Naive thymus-derived CD4-positive, alpha-beta T cell (primary cell): ENCODE results near the gene RFFL. TPM values are rescaled to one million over a fixed set of nuclear protein-coding genes. Genes with fewer than 3 reads are reported as not detected.
"Not testable (repeated sequence)": the region's sequence is repeated elsewhere in the genome, so short reads cannot be mapped to it uniquely, and the experiment has no call there.

Source experiments
- ATAC-seq: fragments of 150-1000 bp; cut with Tn5 transposase; 2 replicates; pipeline ENCODE4 v1.10.0; 2021; ENCODE audit warnings: mild to moderate bottlenecking, moderate library complexity
- CTCF ChIA-PET: fragments of 350-600 bp; sonication (Branson Sonifier 250); formaldehyde crosslinking; loops from one replicate; lab custom pipeline; 2021; ENCODE audit warnings: antibody characterized with exemption; lab: Charles Lee
- POLR2A ChIA-PET: fragments of 350-600 bp; sonication (Branson Sonifier 250); formaldehyde crosslinking; loops from one replicate; lab custom pipeline; 2021; ENCODE audit warnings: antibody characterized with exemption, inconsistent platforms; lab: Charles Lee
- DNase-seq, 9 donors: peaks; one replicate each; pipeline versions ENCODE4 v3.0.0 to v3.0.0-alpha.2; 2020 to 2022; ENCODE audit warnings: mixed read lengths in 1 of 9
- H3K27ac ChIP-seq: one replicate; pipeline ENCODE4 v1.7.0; 2013; ENCODE audit warnings: mild to moderate bottlenecking, low read depth, low read length, moderate library complexity
- H3K27me3 ChIP-seq, 2 donors: one replicate each; pipeline ENCODE4 v1.7.0; 2013; ENCODE audit warnings: low read length in 2 of 2, mild to moderate bottlenecking in 2 of 2, moderate library complexity in 2 of 2; ENCODE audit not compliant: control insufficient read depth in 2 of 2, insufficient read depth in 2 of 2
- H3K36me3 ChIP-seq, 3 experiments: 1 replicate in 2 of 3; 2 replicates in 1 of 3; pipeline ENCODE4 v1.7.0; 2013; ENCODE audit warnings: low read length in 3 of 3, mild to moderate bottlenecking in 3 of 3, moderate library complexity in 1 of 3; ENCODE audit not compliant: insufficient read depth in 3 of 3, control insufficient read depth in 2 of 3
- H3K4me1 ChIP-seq, 2 donors: one replicate each; pipeline ENCODE4 v1.7.0; 2013; ENCODE audit warnings: low read length in 2 of 2, mild to moderate bottlenecking in 2 of 2, moderate library complexity in 1 of 2; ENCODE audit not compliant: control insufficient read depth in 2 of 2, insufficient read depth in 2 of 2
- H3K4me3 ChIP-seq: 2 replicates; pipeline ENCODE4 v1.7.0; 2013; ENCODE audit warnings: mild to moderate bottlenecking, low read length
- H3K9me3 ChIP-seq, 3 experiments: 1 replicate in 2 of 3; 2 replicates in 1 of 3; pipeline ENCODE4 v1.7.0; 2013; ENCODE audit warnings: low read length in 3 of 3; ENCODE audit not compliant: control insufficient read depth in 2 of 3
- H3K27ac Mint-ChIP-seq, 9 donors: one replicate each; pipeline ENCODE4 v1.8.0; 2020 to 2022; ENCODE audit warnings: mixed read lengths in 9 of 9, mild to moderate bottlenecking in 8 of 9, moderate library complexity in 5 of 9, inconsistent platforms in 2 of 9
- H3K27me3 Mint-ChIP-seq, 5 donors: one replicate each; pipeline ENCODE4 v1.8.0; 2021 to 2022; ENCODE audit warnings: mixed read lengths in 5 of 5, mild to moderate bottlenecking in 1 of 5
- H3K36me3 Mint-ChIP-seq, 5 donors: one replicate each; pipeline ENCODE4 v1.8.0; 2020 to 2022; ENCODE audit warnings: mixed read lengths in 5 of 5, mild to moderate bottlenecking in 3 of 5, inconsistent platforms in 1 of 5
- H3K4me1 Mint-ChIP-seq, 7 donors: one replicate each; pipeline ENCODE4 v1.8.0; 2020 to 2022; ENCODE audit warnings: mixed read lengths in 7 of 7, mild to moderate bottlenecking in 3 of 7, inconsistent platforms in 1 of 7
- H3K4me3 Mint-ChIP-seq, 10 donors: one replicate each; pipeline ENCODE4 v1.8.0; 2020 to 2022; ENCODE audit warnings: mild to moderate bottlenecking in 10 of 10, mixed read lengths in 10 of 10, moderate library complexity in 6 of 10, inconsistent platforms in 2 of 10
- H3K9me3 Mint-ChIP-seq, 11 donors: one replicate each; pipeline ENCODE4 v1.8.0; 2020 to 2022; ENCODE audit warnings: mixed read lengths in 11 of 11, mild to moderate bottlenecking in 4 of 11, inconsistent platforms in 1 of 11, moderate library complexity in 1 of 11
- intact Hi-C, 2 donors: fragments of 100-400 bp; cut with micrococcal nuclease; formaldehyde crosslinking; loops; one replicate each; pipeline ENCODE4 v1.15.1; 2023
- polyA plus RNA-seq, 2 donors: library from polyadenylated mRNA; unstranded; fragments of 300-500 nt; fragmentation: Illumina TruSeq; gene quantifications; one replicate each; pipeline ENCODE4 v1.2.3, GENCODE V29; 2021
- total RNA-seq, 6 experiments: library from RNA in 5 of 6; stranded (reverse) in 5 of 6; gene quantifications; 1 replicate in 5 of 6; 2 replicates in 1 of 6; pipeline ENCODE4 v1.2.3 and lab custom pipeline; 2021 to 2026

The RFFL gene
- total and polyA plus RNA-seq, 7 experiments from 2014 or later, result 36.4 to 74.7 (median 47.1) TPM

DNA sequence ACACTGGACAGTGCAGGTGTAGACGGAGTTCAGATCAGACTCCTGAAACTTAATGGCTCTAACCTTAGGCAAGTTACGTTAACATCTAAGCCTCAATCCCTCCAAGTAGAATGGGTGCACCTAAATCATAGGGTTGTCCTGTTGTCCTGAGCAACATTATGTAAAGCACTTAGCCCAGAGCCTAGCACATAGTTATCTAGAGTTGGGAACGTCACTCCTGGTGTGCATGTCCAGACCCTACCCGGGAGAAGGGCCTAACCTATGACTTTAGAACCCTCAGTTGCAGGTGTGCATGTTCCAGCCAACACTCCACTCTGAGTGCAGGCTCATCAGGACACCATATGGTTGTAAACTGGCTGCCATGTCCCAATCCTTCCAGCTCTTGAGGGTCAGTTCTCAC lies 57.2 kb downstream of the RFFL start:
- ATAC-seq (no peak), DNase-seq (no peak)
- Histone ChIP-seq H3K4me3 (no peak overlapping the region), H3K36me3 (peaks cover 0 to 60% (median 13%) of the 10 kb centered on the region in 3 experiments), H3K27me3 (no peaks in the 10 kb centered on the region), H3K9me3 (no peaks in the 10 kb centered on the region), H3K27ac (no peak overlapping the region), H3K4me1 (no peaks in the 10 kb centered on the region)
- intact Hi-C loops, result no loop called here
- peaks cover 0 to 9% (median 5%) of the 10 kb centered on the region in 7 donors for H3K4me1 Mint-ChIP-seq
- H3K36me3 Mint-ChIP-seq, result peaks cover 4 to 58% (median 15%) of the 10 kb centered on the region in 5 donors
- no peak overlapping the region for H3K4me3 Mint-ChIP-seq
- ChIA-PET POLR2A (interaction anchor here (2.5 kb wide), 1 partner anchor 9 kb away, joined by 8 read pairs; no protein-coding TSS in a partner anchor), CTCF (interaction anchor here (1.0 kb wide), 1 partner anchor 45 kb away, joined by 4 read pairs; no protein-coding TSS in a partner anchor)
- H3K27ac Mint-ChIP-seq, result peak overlapping the region in 4 of 9 donors; percentile 38 to 69 (median 51)
- no peaks in the 10 kb centered on the region for H3K27me3 Mint-ChIP-seq
- H3K9me3 Mint-ChIP-seq, result no peaks in the 10 kb centered on the region

DNA sequence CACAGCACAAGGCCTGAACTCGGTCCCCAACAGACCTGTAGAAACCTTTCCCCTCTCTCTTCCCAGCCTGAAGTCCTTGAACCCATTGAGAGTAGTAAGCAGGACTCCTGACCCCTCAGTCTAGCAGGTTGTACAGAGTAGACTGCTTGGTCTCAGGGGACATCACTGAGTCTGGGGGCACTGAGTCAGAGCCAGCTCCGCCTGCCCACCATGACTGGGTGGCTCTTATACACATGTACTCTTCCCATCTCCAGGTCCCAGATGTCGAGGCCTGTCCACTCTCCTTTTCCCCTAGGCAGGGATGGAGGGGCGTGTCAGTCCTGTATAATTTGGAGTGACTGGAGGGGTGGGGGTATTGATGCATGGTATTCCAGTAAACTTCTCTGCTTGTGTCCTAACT lies 59.7 kb downstream of the RFFL start:
- no peak overlapping the region for H3K27ac ChIP-seq
- no peak overlapping the region for H3K4me3 ChIP-seq
- H3K4me1 ChIP-seq, result no peaks in the 10 kb centered on the region
- H3K27me3 Mint-ChIP-seq, result no peaks in the 10 kb centered on the region
- H3K36me3 ChIP-seq, result peaks cover 0 to 61% (median 14%) of the 10 kb centered on the region in 3 experiments
- no peaks in the 10 kb centered on the region for H3K9me3 Mint-ChIP-seq
- peaks cover 0 to 48% (median 5%) of the 10 kb centered on the region in 5 donors for H3K36me3 Mint-ChIP-seq
- H3K27ac Mint-ChIP-seq, result peak overlapping the region in 8 of 9 donors; percentile 13 to 83 (median 49)
- ChIA-PET CTCF (no interaction called here), POLR2A (interaction anchor here (1.8 to 2.5 kb wide), 2 partner anchors 12 to 65 kb away, joined by 4 to 8 read pairs; no protein-coding TSS in a partner anchor)
- H3K27me3 ChIP-seq, result no peaks in the 10 kb centered on the region
- no peaks in the 10 kb centered on the region for H3K9me3 ChIP-seq
- DNase-seq (no peak), ATAC-seq (no peak)
- intact Hi-C loops, result no loop called here
- peaks cover 0 to 9% (median 5%) of the 10 kb centered on the region in 7 donors for H3K4me1 Mint-ChIP-seq
- no peak overlapping the region for H3K4me3 Mint-ChIP-seq

DNA sequence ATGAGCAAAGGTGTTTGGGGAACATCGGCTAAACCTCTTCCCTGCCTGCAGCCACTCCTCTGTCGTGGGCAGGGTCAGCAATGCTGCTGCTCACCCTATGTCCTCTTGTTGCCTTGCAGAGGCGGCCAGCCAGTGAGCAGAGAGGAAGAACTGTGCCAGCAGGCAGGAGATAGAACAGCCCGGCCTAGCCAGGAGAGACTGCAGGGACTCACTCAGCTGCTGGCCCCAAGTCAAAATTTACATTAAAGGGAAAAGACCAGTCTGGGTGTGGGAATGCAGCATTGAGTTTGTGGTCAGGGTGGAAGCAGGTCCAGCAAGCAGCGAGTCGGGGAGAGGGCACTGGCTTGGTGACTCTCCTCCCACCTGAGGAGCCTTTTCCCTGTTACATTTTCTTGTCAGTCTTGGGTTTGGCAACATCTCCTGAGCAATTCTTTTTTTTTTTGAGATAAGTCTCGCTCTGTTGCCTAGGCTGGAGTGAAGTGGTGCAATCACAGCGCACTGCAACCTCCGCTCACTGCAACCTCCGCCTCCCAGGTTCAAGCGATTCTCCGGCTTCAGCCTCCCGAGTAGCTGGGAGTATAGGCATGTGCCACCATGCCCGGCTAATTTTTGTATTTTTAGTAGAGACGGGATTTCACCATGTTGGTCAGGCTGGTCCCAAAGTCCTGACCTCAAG lies 60.5 kb downstream of the RFFL start:
- Mint-ChIP-seq H3K9me3 (no peaks in the 10 kb centered on the region), H3K36me3 (peaks cover 0 to 44% (median 8%) of the 10 kb centered on the region in 5 donors), H3K27ac (peak overlapping the region in 7 of 9 donors; percentile 11 to 82 (median 54)), H3K27me3 (no peaks in the 10 kb centered on the region), H3K4me3 (no peak overlapping the region), H3K4me1 (peaks cover 4 to 13% (median 9%) of the 10 kb centered on the region in 7 donors)
- no peak for ATAC-seq
- peaks cover 0 to 62% (median 14%) of the 10 kb centered on the region in 3 experiments for H3K36me3 ChIP-seq
- no peak overlapping the region for H3K4me3 ChIP-seq
- DNase-seq, result no peak
- no peaks in the 10 kb centered on the region for H3K9me3 ChIP-seq
- H3K4me1 ChIP-seq, result no peaks in the 10 kb centered on the region
- H3K27ac ChIP-seq, result no peak overlapping the region
- CTCF ChIA-PET, result interaction anchor here (0.6 to 1.4 kb wide), 3 partner anchors 25 to 119 kb away, joined by 3 to 5 read pairs (median 5); partner anchors contain the start of genes FNDC8 and RFFL
- POLR2A ChIA-PET, result interaction anchor here (1.8 kb wide), 1 partner anchor 65 kb away, joined by 4 read pairs; no protein-coding TSS in a partner anchor
- intact Hi-C loops, result no loop called here
- H3K27me3 ChIP-seq, result no peaks in the 10 kb centered on the region

DNA sequence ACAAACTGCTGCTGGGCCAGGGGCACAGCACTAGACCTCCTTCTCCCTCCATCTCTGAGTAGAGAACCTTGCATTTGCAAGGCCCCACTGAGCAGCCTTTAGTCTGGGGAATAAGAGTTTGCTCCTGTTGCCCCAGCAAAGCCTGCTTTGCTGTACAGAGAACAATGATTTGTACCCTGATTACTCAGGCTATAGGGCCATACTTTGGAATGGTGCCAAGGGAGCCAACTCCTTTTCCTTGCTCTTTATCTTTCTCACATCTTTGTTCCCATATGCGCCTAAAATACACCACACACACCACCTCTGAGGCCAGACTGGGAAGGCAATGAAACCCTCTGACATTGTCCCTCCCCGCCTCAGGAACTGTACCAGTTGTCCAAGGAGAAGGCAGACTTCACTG lies 62.0 kb downstream of the RFFL start:
- no peak overlapping the region for H3K27ac ChIP-seq
- no peaks in the 10 kb centered on the region for H3K4me1 ChIP-seq
- H3K4me3 ChIP-seq, result no peak overlapping the region
- H3K36me3 ChIP-seq, result peaks cover 0 to 64% (median 14%) of the 10 kb centered on the region in 3 experiments
- no peaks in the 10 kb centered on the region for H3K9me3 Mint-ChIP-seq
- H3K27me3 ChIP-seq, result no peaks in the 10 kb centered on the region
- DNase-seq, result no peak
- intact Hi-C loops, result no loop called here
- ChIA-PET POLR2A (interaction anchor here (0.7 to 1.2 kb wide), 2 partner anchors 16 to 45 kb away, joined by 3 read pairs; no protein-coding TSS in a partner anchor), CTCF (interaction anchor here (0.8 to 4.2 kb wide), 4 partner anchors 68 to 459 kb away, joined by 3 to 25 read pairs (median 3); partner anchors contain the start of gene RAD51D)
- H3K27ac Mint-ChIP-seq, result peak overlapping the region in 8 of 9 donors; percentile 10 to 89 (median 44)
- H3K9me3 ChIP-seq, result no peaks in the 10 kb centered on the region
- H3K36me3 Mint-ChIP-seq, result peaks cover 0 to 36% (median 4%) of the 10 kb centered on the region in 5 donors
- ATAC-seq, result no peak
- H3K4me1 Mint-ChIP-seq, result peaks cover 5 to 9% (median 6%) of the 10 kb centered on the region in 7 donors
- no peaks in the 10 kb centered on the region for H3K27me3 Mint-ChIP-seq
- no peak overlapping the region for H3K4me3 Mint-ChIP-seq

DNA sequence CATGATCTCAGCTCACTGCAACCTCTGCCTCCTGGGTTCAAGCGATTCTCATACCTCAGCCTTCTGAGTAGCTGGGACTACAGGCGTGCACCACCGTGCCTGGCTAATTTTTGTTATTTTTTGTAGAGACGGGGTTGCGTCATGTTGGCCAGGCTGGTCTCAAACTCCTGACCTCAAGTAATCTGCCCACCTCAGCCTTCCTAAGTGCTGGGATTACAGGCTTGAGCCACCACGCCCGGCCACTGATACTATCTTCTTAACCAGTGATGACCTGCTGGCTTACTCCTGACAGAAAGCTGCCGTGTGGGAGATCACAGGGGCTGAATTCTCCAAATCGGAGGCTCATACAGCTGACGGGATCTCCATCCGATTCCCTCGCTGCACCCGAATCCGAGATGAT lies 62.5 kb downstream of the RFFL start:
- H3K9me3 ChIP-seq, H3K4me3 Mint-ChIP-seq, intact Hi-C loops, DNase-seq, ATAC-seq, H3K4me3 ChIP-seq, H3K27ac ChIP-seq, H3K9me3 Mint-ChIP-seq, H3K27me3 Mint-ChIP-seq, H3K4me1 ChIP-seq, H3K27me3 ChIP-seq, H3K4me1 Mint-ChIP-seq: not testable (repeated sequence)
- POLR2A ChIA-PET, result interaction anchor here (0.9 to 1.8 kb wide), 4 partner anchors 8 to 62 kb away, joined by 3 to 5 read pairs (median 3); partner anchors contain the start of genes LIG3 and RFFL
- Mint-ChIP-seq H3K36me3 (peaks cover 0 to 36% (median 7%) of the 10 kb centered on the region in 5 donors), H3K27ac (peak overlapping the region in 3 of 9 donors; percentile 16 to 76 (median 20))
- CTCF ChIA-PET, result interaction anchor here (1.1 to 6.0 kb wide), 4 partner anchors 21 to 119 kb away, joined by 3 to 58 read pairs (median 14); partner anchors contain the start of genes RAD51D and RFFL
- H3K36me3 ChIP-seq, result peaks cover 0 to 68% (median 14%) of the 10 kb centered on the region in 3 experiments

DNA sequence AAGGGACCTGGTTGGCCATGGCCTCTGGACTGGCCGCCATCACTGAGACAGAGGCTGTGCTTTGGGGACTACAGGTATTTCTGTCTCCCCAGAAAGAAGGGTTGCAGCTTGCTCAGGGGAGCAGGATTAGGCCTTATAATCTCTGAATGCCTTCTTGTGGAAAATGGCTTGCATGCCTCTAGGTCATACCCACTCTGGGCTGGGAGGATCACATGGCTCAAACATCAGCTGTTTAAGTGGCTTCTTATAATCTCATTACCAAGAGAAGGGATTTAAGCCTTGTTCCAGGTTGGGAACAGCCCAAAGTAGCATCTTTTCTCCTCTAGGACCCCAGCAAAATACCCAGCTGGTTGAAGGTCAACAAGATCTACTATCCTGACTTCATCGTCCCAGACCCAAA lies 64.1 kb downstream of the RFFL start:
- no peak for DNase-seq
- peaks cover 0 to 72% (median 16%) of the 10 kb centered on the region in 3 experiments for H3K36me3 ChIP-seq
- intact Hi-C loops, result loop anchor here in 1 of 2 donors (2.0 to 5.0 kb wide), 2 partner anchors 539 to 577 kb away; no protein-coding TSS in a partner anchor
- peaks cover 5 to 9% (median 6%) of the 10 kb centered on the region in 7 donors for H3K4me1 Mint-ChIP-seq
- H3K9me3 ChIP-seq, result no peaks in the 10 kb centered on the region
- no peaks in the 10 kb centered on the region for H3K4me1 ChIP-seq
- ChIA-PET CTCF (interaction anchor here (0.6 to 6.0 kb wide), 10 partner anchors 9 to 120 kb away, joined by 3 to 58 read pairs (median 6); partner anchors contain the start of genes FNDC8, RAD51D and RFFL), POLR2A (interaction anchor here (1.1 to 3.8 kb wide), 9 partner anchors 8 to 121 kb away, joined by 3 to 21 read pairs (median 10); partner anchors contain the start of genes FNDC8, RAD51D and RFFL)
- no peak for ATAC-seq
- H3K36me3 Mint-ChIP-seq, result peaks cover 0 to 41% (median 7%) of the 10 kb centered on the region in 5 donors
- H3K4me3 Mint-ChIP-seq, result no peak overlapping the region
- no peaks in the 10 kb centered on the region for H3K27me3 ChIP-seq
- no peak overlapping the region for H3K27ac ChIP-seq
- no peaks in the 10 kb centered on the region for H3K27me3 Mint-ChIP-seq
- no peaks in the 10 kb centered on the region for H3K9me3 Mint-ChIP-seq
- peak overlapping the region in 2 of 9 donors; percentile 6 to 34 for H3K27ac Mint-ChIP-seq
- no peak overlapping the region for H3K4me3 ChIP-seq
